Thyroid gland (tissue), 4 donors: ENCODE data around the gene LANCL1.

Experiments
- CTCF ChIP-seq, 6 experiments: fragments of 200-600 bp in 3 of 6; fragments of 450-650 bp in 3 of 6; sonication (generic) in 3 of 6; IDR thresholded peaks; one replicate each; pipeline ENCODE4 v1.5.1; 2016 to 2019; ENCODE audit warnings: antibody characterized with exemption in 6 of 6, mild to moderate bottlenecking in 2 of 6, inconsistent platforms in 1 of 6, moderate library complexity in 1 of 6
- POLR2A ChIP-seq, 2 donors: fragments of 450-650 bp; IDR thresholded peaks; one replicate each; pipeline ENCODE4 v1.6.1; 2017; ENCODE audit warnings: antibody characterized with exemption in 2 of 2, mild to moderate bottlenecking in 2 of 2, moderate library complexity in 1 of 2

DNA sequence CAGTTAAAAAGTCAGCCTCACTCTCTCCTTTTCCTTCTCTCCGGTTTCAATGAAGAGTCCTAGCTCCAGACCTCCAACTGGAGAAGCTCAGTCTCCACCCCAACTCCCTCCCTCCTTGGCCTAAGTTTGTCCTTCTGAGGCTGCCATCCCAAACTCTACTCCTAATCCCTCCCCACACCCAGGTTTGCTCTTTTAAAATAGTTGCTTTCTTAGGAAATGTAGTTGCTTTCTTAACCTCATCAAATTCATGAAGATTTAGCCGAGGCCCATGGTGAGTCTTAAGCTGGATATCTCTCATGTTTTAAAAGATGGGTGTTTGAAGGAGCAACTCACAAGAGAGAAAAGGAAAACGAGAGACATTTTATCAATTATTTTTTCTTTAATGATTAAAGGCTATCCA is 937 bp upstream of the LANCL1 start:
- TF ChIP-seq CTCF (IDR thresholded peaks at IDR 0.05) (no peak), POLR2A (IDR thresholded peaks at IDR 0.05) (no peak)
